GM10266 (cell line): Measurements from ENCODE around the gene NR4A3.

Source experiments
- DNase-seq: peaks from one replicate; pipeline ENCODE4 v3.0.0; 2012; ENCODE audit errors: extremely low spot score
- TF ChIP-seq, protein P1 (sequence below): IDR thresholded peaks from 2 replicates; pipeline ENCODE4 v1.5.1; 2012; ENCODE audit warnings: mild to moderate bottlenecking, low read depth; ENCODE audit not compliant: control insufficient read depth, insufficient read depth; ENCODE audit errors: missing control alignments

The NR4A3 gene

DNA sequence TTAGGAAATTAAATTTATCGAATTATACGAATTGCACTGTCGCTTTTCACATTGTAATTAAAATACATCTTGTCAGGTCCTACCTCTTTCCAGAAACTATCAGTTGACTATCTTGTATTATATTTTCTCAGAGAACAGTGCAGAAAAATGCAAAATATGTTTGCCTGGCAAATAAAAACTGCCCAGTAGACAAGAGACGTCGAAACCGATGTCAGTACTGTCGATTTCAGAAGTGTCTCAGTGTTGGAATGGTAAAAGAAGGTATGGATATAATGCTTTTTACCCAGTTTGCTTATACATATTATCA, 10.8 kb downstream of the NR4A3 start:
- no peak for DNase-seq

DNA sequence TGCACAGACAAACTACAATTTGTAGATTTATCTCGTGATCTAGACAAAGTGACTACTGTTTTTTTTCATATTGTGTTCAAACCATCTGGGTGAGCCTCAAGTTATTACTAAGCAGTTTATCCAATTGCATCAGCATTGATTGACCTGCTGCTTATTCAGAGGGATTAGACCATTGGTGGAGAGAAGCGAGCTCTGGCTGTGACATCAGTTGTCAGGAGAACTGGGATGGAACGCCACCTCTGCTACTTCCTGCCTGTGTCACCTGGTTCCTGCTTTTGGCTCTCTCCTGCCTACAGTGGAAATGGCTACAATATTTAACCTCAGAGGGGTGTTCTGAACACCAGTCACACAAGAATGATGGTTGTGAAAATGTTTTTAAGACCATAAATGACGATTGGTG, 12.1 kb downstream of the NR4A3 start:
- TF ChIP-seq, protein P1, sequence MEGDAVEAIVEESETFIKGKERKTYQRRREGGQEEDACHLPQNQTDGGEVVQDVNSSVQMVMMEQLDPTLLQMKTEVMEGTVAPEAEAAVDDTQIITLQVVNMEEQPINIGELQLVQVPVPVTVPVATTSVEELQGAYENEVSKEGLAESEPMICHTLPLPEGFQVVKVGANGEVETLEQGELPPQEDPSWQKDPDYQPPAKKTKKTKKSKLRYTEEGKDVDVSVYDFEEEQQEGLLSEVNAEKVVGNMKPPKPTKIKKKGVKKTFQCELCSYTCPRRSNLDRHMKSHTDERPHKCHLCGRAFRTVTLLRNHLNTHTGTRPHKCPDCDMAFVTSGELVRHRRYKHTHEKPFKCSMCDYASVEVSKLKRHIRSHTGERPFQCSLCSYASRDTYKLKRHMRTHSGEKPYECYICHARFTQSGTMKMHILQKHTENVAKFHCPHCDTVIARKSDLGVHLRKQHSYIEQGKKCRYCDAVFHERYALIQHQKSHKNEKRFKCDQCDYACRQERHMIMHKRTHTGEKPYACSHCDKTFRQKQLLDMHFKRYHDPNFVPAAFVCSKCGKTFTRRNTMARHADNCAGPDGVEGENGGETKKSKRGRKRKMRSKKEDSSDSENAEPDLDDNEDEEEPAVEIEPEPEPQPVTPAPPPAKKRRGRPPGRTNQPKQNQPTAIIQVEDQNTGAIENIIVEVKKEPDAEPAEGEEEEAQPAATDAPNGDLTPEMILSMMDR, result no peak
- no peak for DNase-seq

More for the DNA sequence above, 10.8 kb downstream of the NR4A3 start:
- TF ChIP-seq, protein P1, result no peak

DNA sequence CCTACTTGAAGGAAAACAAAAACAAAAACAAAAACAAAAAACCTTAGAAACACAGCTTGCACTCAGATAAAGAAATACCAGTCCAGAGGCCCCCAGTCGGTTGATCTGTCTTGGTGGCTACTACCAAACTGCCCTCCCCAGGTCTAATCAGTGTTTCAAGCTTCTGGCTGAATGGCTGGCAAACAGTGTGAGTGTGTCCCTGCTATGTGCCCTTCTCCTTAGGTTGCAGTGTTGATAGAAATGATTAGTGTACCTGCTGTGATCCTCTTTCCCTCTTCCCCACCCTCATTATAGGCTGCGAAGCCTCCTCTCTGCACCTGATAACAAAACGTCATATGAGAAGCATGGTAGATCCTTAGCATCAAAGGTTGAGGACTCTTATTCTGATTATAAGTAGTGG, 12.8 kb downstream of the NR4A3 start:
- no peak for DNase-seq
- TF ChIP-seq, protein P1, result no peak

DNA sequence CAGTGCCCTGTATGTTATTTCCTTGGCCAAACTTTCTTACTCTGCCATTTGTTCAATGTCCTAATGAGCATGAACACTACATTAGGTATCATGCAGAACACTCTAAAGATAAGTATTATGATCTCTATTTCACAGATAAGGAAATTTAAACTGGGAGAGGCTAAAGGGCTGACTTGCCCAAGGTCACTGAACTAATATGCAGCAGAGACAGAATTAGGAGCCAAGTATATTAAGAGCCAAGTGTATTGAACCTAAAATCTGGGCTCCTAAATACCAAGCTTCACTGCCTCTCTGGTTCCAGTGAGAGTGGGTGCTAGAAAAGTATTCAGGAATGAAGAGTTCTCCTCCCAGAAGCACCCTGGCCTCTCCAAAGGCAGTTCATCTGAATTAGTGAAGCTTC, 13.5 kb downstream of the NR4A3 start:
- TF ChIP-seq, protein P1, result no peak
- no peak for DNase-seq

DNA sequence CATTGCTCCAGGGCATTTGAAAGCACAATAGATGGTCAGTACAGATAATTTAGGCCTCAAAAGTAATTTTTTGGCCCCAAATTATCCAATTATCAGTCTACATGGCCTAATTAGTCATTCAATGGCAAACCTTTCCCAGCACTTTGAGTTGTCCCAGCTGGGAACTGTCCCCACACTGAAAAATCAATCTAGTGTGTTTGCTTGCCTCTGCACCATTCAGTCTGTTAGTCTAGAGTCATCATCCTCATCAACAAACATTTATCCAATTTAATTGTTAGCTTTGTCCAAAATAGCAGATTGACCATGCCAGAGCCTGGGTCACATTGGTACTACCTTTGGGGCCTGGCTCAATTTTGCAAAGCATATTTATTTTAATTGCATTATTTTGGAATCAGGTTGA, 13.9 kb downstream of the NR4A3 start:
- no peak for DNase-seq
- TF ChIP-seq, protein P1, result no peak

DNA sequence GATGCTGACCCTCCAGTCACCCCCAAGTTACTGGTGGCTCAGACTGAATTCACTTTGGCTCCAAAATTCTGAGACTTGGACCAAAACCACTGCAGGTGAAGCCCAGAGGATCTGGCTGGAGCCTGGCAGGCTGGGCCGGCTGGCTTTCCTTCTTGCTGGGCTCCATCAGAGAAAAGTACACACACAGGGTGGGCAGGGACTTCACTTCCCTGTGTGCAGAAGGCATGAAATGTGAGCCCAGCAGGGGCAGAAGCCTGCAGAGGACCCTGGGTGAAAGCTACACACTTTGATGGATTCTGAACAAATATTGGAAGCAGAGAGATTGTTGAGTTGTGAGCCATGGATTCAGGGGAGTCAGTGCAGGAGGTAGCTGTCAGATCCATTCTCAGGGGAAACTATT, 18.4 kb downstream of the NR4A3 start:
- TF ChIP-seq, protein P1, result no peak
- DNase-seq, result no peak

DNA sequence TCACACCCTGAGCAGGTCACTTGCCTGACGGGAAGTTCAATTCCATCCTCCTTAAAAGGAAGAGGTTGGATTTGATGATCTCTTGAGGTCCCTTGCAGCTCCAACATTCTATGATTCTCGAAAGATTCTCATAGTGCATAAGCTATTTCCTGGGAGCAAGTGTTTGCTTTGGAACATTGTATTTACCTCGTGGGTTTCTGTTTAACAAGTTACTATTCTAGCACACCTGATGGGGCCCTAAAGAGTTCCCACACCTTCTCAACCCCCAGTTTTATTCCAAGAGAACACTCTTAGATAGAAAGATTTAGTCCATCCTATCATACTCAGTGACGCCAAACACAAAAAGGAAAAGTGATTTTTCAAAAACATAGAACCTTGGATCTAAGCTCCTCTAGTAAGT, 23.4 kb downstream of the NR4A3 start:
- DNase-seq, result no peak
- TF ChIP-seq, protein P1, result no peak

DNA sequence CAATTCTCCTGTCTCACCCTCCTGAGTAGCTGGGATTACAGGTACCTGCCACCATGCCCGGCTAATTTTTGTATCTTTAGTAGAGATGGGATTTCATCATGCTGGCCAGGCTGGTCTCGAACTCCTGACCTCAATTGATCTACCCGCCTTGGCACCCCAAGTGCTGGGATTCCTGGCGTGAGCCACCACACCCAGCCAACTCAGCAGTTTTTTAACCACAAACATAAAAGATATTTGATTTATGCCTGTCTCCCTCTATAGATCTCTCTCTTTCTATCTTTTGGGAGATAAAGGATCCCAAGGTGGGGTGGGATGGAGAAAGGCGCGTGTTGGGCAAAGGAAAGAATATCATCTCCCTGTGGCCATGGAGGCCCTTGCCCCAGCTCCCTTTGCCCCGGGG, 26.8 kb downstream of the NR4A3 start:
- TF ChIP-seq, protein P1, result no peak
- DNase-seq, result no peak
